ENCODE data around the gene AKR1B1.

The AKR1B1 gene

DNA sequence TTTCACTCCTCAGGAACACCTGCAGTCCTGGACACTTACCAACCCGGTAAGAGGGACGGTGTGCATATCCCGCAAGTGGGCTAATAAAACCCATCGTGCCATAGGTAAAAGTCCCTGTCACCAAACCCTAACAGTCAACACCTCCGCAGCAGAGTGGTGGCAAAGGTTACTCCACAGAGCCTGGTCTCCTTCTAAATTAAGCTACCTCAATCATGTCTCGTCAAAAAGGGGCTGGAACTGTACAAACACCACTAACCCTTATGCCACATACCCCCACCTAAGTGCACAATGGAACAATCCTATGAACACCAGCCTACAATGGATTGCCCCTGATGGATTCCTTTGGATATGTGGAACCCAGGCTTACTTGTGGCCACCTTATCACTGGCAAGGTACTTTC lies 9.6 kb upstream of the AKR1B1 start:
- DNase-seq: no peak

DNA sequence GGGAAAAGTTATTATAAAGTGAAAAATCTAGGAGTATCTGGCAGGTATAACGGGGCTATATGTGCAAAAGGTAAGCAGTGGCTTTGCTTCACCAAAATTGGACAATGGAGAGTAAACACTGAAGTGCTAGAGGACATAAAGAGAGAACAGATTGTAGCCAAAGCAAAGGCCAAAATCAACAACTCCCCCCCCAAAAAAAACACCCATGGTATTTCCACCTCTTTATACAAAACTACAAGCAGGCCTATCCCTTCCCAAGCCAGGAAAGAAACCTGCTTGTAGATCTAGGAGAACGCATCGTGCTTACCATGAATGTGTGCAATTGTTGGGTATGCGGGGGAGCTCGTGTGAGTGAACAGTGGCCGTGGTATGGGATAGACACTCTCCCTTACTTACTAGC lies 9.2 kb upstream of the AKR1B1 start:
- no peak for DNase-seq

DNA sequence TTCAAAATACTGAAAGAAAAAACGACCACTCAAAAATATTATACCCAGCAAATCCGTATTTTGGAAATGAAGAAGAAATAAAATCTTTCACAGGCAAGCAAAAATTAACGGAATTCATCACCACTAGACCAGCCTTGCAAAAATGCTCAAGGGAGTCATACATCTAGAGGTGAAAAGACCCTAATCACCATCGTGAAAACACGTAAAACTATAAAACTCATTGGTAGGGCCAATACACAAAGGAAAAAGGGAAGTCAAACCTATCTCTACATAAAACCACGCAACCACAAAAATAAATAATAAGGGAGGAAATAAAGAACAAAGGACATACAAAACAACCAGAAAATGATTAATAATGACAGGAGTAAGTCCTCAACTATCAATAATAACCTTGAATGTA lies 6.6 kb upstream of the AKR1B1 start:
- no peak for DNase-seq

GRCh38 chr7:134464496-134464895 lies 5.6 kb upstream of the AKR1B1 start:
- no peak for DNase-seq

DNA sequence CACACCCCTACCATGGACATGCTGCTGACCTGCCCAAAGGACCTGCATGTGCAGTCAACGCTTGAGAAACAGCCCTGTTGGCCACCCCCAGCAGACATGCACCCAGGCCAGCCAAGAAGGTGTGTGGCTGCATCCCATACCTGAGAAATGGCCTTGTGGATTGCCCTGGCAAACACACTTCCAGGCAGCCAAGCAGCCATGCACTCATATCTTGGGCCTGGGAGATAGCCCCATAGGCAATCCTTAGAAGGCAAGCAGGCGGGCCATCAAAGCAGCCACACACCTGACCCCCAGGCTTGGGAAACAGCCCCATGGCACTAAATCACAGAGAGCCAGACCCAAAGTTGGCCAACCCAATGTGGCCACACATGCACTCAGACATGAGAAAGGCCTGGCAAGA lies 4.9 kb upstream of the AKR1B1 start:
- DNase-seq: no peak

DNA sequence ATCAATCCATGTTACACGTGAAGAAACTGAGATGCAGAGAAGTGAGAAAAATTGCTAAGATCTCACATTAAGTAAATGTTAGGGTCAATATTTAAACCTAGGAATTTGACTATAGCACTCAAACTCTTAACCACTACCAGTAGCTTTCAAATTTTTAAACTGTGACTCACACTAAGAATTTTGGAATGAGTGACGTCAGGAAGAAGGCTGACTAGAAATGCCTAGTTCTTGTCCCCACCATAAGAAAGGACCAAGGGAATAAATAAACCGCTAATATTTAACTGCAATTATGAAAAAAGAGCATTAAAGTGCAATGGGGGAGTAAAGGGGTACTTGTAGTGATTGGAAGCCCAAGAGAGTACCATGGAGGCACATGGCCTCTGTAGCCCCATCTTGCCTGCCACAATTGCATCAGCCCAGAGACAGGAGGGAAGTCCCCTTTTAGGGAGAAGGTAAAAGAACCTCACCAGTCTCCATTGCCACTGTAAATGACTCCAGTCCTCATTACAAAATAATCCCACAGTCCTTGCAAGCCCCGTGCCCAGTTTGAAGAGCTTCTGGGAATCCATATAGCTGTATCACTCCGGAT lies 3.5 kb upstream of the AKR1B1 start:
- DNase-seq: no peak

GRCh38 chr7:134461916-134462315 lies 3.0 kb upstream of the AKR1B1 start:
- no peak for DNase-seq

DNA sequence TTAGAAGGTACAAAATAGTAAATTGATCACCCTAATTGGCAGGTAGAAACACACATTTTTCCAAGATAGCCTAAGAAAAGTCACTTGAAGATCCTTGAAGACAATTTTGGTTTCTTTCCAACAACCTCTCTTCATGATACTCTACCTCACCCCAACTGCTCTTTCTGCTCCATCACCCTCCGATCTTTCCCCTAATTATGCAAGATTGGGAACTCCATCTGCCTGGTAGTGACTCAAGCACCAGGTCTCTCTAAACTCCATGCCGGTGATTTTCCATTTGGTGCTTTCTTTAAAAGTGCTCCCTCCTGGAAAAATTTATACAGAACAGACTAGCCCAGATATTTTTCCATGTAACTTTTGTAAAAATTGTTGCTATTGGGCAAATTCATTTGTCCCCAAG lies 1.1 kb upstream of the AKR1B1 start:
- DNase-seq: no peak

- no peak for DNase-seq
These were observed 527 bp downstream of the AKR1B1 start for GRCh38 chr7:134458341-134458805.

DNA sequence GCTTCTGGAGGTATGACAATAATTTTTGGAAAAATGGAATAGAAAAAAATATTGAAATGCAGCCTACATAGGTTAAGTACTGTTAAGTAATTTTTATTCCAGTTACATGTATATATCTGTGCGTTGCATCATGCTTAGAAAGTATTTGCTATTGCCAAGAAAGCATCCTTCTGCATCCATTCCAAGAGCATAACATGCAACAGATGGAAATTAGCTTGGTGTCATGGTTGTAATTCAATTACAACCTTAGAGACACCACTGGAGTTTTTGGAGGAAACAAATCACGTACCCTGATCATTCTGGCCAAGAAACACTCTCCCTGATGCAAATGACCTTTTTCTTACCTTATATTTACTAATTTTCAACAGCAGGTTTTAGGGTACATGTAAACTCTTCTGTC lies 1.7 kb downstream of the AKR1B1 start:
- DNase-seq: no peak

DNA sequence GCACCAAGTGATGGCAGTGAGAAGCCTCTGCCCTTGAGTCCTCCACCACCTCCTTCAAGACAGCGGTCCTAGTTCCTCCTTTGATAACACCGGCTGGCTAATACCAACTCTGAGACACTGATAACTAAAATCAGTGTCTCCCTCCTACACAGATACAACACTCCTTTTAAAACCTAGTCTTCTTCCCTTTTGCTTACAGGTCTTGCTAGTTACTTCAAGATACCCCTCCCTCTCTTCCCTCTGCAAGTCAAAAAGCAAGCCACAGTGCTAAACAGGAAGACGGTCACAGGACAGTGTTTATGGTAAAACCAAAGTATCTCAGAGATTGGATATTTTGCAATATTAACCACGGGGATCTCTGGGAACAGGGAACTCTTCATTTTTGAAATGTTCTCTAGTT lies 4.6 kb downstream of the AKR1B1 start:
- DNase-seq: no peak

GRCh38 chr7:134453518-134453917 lies 5.4 kb downstream of the AKR1B1 start:
- DNase-seq: no peak

DNA sequence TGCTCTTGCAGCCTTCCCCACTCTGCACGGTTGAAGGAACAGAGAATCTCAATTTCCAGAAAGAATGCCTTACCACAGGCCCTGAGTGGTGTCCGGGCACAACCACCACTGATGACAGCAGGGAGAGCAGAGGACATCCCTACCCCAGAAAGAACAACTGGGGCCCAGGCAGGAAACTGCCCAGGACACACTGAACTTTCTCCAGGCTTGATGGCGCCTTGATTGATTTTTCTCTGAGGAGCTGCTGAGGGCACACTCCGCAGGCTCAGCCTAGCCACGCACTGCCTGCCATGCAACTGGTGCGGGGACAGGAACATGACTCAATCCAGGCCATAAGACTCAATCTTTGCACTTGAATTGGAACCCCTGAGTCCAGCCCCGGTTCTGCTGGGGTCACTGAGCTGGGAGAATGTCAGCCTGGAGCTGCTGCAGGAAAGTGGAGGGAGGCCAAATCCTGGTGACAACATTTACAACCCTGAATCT lies 5.9 kb downstream of the AKR1B1 start:
- no peak for DNase-seq

- no peak for DNase-seq
These were observed 6.5 kb downstream of the AKR1B1 start for GRCh38 chr7:134452419-134452838.

DNA sequence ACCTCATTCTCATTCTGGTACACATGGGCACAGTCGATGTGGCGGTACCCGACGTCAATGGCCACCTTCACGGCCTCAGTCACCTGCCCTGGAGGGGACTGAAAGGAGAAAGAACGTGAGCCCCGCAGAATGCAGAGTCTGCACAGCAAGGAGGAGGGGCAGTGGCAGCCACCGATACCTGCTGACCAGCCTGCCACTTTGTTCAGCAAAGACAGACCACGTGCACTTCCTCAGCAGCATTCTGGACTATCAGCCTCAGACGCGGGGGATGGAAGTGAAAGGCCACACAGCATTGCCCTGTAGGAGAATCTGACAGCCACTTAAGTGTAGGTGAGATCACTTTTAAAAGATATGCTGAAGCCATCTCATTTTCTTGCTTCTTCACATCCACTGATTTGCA lies 7.2 kb downstream of the AKR1B1 start:
- DNase-seq: no peak

DNA sequence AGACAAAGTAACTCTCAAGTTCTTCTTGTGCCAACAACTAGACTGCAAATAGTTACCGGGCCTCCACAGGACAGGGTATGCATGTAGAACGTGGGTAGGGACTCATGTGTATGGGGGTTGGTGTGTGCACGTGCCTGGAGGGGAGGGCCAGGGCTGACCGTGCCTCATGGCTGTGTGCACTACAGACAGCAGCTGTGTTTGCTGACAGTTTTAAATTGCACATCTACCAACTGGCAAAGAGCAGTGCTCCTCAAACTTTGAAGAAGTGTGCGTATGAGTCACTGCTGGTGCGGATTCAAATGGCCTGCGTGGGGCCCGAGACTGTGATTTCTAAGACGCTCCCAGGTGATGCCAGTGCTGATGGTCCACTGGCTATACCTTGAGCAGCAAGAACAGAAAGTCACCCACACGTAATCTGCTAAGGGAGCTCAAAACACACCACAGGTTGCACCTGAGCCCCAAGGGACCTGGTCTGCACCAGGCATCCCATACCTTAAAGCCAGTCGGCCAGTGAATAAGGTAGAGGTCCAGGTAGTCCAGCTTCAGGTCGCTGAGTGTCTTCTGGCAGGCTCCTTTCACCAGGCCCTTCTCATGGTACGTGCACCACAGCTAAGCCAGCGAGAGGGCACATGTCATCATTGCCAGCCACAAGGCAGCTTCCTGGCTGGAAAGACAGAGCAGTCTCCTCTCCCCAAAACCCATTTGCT lies 8.5 kb downstream of the AKR1B1 start:
- no peak for DNase-seq

DNA sequence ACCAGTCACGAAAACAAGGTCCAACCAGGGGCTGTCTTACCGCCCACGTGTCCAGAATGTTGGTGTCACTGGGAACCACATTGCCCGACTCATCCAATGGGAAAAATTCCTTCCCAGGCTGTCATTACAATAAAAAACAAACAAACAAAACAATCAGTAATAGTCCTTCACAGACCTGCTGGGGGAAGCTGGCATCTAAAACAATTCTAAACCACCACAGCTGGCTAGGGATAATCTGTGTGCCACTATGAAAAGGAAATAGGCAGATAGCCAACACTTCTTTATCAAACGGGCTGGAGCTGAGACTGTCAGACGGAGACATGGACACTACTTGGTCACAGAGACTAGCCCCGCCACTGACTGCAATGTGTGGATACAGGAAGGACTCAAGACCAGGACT lies 9.2 kb downstream of the AKR1B1 start:
- no peak for DNase-seq

DNA sequence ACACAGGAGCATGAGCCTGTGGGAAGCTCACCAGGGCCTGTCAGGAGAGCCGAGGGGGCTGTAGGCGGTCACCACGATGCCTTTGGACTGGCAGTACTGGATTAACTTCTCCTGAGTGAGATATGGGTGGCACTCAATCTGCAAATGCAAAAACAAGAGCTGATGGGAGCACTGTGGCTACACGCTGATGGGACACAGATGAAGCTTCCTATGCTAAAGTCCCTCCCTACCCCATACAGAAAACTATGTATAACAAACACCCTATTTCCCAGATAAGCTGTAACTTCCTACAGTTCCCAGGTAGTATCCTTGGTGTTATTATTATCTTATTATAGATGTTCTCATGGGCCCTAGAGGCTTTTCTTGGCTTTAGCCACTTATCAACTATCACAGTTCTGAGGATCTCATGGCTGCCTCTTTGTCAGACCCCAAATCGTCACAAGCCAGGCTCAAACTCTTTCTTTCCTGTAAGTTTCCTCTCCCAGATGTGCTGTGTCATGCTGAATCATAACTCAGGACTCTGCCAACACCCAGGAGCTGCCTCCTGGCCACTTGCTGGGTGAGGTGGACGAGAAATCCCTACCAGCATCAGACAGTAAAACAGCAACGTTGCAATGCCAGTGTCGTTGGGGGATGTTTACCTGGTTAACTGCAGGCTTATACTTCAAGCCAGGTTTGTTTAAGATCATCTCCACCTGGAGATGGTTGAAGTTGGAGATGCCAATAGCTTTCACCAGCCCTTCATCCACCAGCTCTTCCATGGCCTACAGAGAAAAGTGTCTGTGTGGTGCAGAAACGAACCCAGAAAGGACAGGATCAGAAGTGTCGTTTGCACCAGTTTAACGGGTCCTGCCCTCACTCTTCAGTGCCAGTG lies 10.3 kb downstream of the AKR1B1 start:
- no peak for DNase-seq

GRCh38 chr7:134447383-134447782 lies 11.5 kb downstream of the AKR1B1 start:
- no peak for DNase-seq

DNA sequence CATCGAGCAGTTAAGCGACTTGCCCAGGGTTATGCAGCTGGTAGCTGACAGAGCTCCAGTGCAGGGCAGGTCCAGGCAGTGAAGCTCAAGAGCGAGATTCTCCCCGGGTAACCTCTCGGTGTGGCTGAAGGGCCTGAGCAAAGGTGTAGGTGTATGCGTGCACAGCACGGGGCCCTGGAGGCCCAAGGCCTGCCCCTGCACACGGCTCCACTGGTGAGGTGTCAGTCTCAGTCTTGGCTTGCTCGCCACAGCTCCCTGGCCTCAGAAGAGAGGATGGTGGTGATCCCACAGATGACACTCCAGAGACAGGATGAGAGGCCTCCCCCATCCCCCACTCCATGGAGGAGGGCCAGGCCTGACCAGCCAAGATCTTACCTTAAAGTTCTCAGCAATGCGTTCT lies 12.0 kb downstream of the AKR1B1 start:
- no peak for DNase-seq

- DNase-seq: no peak
These were observed 12.5 kb downstream of the AKR1B1 start for GRCh38 chr7:134446446-134446845.

DNA sequence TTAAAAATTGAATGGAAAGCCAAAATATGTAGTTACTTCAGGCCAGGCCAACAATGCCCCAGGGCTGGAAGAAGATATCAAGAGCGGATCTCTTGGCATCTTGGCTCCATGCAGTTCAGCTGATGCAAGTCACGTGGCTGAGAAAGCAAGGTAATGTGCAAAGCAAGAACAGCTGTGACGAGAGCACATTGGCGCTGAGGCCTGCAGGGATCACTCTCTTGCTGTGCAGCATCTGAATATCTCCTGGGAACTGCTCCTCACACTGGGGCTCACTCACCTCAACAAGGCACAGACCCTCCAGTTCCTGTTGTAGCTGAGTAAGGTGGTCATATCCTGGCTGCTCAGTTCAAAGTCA lies 14.0 kb downstream of the AKR1B1 start:
- no peak for DNase-seq

DNA sequence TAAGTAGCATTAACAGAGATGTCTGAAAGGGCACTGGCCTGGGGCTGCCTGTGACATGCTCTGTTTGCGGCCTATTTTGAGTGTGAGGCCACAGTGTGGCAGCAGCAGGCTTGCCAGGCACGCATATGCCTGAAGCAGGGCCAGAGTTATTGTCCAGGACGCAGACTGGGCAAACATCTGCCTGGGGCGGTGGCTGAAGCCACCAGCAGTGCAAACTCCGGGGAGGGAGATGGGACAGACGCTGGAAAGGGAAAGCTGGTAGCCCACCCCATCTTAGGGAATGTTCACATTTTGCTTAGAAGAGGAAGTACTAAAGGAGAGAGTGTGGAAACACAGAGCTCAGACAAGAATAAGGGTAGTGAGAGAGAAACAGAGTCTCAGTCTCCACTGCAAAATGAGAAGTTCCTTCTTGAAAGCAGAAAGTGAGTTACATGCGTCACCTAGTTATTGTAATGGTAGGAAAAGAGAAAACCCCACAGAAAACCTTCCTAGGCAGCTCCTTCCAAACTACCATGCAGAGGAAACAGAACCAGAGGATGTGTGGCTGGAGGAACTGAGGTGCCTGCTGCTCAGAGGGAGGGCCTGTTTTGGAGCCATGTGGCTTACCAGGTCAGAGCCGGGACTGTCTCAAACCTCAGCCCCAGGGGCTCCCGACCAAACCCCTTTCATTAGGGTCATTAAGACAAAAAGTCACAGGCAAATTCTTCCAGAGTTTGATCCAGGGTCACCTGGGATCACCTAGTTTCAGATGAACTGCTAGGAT lies 14.5 kb downstream of the AKR1B1 start:
- DNase-seq: no peak
